ENCODE results near the gene LFNG.
A peak's percentile ranks its signal among the peaks of the same experiment; 100 is the strongest.

Gene LFNG

GRCh38 chr7:2542916-2543871, 23.6 kb downstream of the LFNG start:
- TF ChIP-seq TAF1 (IDR thresholded peaks at IDR 0.05; ENCODE audit: borderline replicate concordance, insufficient read depth, low read length): no peak
- no peak for TF ChIP-seq POLR2AphosphoS5 (IDR thresholded peaks at IDR 0.05; ENCODE audit: low read depth, low read length)
- TF ChIP-seq FOXP2 (optimal IDR thresholded peaks at IDR 0.05; ENCODE audit: borderline replicate concordance, extremely low read depth, extremely low read length, insufficient read depth): no peak

- no peak for TF ChIP-seq FOXP2 (optimal IDR thresholded peaks at IDR 0.05; ENCODE audit: borderline replicate concordance, extremely low read depth, extremely low read length, insufficient read depth)
These were observed 25.1 kb downstream of the LFNG start for GRCh38 chr7:2544541-2545188.

DNA sequence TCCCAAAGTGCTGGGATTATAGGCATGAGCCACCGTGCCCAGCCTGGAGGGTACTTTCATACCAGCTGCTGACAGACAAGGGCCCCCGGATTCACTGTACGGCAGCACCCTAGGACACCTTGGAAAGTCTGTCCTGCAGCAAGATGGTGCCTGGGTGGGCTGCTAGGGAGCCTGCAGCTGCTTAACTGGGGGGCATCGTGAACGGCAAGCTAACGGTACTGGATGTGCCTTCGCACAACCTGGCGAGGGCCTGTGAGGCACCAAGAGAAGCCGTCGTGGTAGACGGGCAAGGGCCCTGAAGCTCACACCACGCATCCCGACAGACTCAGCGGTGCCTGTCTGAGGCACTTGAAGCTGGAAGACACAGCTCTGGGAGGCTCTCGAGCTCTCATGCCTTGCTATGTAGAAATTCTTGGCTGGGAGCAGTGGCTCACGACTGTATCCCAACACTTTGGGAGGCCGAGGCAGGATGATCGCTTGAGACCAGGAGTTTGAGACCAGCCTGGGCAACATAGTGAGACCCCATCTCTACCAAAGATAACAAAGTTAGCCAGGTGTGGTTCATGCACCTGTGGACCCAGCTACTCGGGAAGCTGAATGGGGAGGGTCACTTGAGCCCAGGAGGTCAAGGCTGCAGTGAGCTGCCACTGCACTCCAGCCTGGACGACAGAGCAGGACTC, 26.3 kb downstream of the LFNG start:
- TF ChIP-seq, protein P1, sequence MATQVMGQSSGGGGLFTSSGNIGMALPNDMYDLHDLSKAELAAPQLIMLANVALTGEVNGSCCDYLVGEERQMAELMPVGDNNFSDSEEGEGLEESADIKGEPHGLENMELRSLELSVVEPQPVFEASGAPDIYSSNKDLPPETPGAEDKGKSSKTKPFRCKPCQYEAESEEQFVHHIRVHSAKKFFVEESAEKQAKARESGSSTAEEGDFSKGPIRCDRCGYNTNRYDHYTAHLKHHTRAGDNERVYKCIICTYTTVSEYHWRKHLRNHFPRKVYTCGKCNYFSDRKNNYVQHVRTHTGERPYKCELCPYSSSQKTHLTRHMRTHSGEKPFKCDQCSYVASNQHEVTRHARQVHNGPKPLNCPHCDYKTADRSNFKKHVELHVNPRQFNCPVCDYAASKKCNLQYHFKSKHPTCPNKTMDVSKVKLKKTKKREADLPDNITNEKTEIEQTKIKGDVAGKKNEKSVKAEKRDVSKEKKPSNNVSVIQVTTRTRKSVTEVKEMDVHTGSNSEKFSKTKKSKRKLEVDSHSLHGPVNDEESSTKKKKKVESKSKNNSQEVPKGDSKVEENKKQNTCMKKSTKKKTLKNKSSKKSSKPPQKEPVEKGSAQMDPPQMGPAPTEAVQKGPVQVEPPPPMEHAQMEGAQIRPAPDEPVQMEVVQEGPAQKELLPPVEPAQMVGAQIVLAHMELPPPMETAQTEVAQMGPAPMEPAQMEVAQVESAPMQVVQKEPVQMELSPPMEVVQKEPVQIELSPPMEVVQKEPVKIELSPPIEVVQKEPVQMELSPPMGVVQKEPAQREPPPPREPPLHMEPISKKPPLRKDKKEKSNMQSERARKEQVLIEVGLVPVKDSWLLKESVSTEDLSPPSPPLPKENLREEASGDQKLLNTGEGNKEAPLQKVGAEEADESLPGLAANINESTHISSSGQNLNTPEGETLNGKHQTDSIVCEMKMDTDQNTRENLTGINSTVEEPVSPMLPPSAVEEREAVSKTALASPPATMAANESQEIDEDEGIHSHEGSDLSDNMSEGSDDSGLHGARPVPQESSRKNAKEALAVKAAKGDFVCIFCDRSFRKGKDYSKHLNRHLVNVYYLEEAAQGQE (IDR thresholded peaks at IDR 0.05; ENCODE audit: insufficient read depth in 1 of 2, low read depth in 2 of 2, low read length in 2 of 2): no peak
- TF ChIP-seq SIN3A (IDR thresholded peaks at IDR 0.05; ENCODE audit: borderline replicate concordance, insufficient read depth, low read length) (no peak), POLR2AphosphoS5 (IDR thresholded peaks at IDR 0.05; ENCODE audit: low read depth, low read length) (no peak), FOXP2 (optimal IDR thresholded peaks at IDR 0.05; ENCODE audit: borderline replicate concordance, extremely low read depth, extremely low read length, insufficient read depth) (no peak)

DNA sequence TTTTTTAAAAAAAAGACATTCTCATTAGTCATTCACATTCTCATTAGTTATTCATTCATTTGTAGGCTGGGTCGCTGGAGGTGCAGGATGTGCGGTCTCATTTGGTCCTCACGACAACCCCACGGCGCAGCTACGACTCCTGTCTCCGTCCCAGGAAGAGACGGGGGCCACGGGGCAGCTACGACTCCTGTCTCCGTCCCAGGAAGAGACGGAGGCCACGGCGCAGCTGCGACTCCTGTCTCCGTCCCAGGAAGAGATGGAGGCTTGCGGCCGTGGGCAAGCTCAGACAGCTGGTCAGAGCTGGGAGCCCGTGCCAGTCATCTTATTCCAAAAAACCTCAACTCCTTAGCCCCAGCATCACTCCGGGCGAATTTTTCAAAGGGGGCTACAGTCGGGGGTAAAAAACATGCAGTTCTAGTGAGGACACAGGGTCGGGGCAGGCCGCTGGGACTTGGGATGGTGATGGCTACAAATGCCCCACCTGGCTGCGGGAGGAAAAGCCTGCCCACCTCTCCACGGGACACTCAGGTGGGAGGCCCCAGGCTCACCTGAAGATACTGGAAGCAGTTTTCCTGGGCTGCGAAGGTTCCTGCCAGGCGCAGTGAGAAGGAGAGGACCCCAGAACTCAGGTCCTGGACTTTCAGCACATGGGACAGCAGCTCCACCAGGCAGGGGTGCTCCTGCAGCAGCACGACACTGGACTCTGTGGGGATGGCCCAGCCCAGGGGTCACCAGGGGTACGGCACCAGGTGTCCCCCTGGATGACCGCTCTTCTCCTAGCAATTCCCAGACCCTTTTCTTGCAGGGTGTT, 27.4 kb downstream of the LFNG start:
- TF ChIP-seq FOXP2 (optimal IDR thresholded peaks at IDR 0.05; ENCODE audit: borderline replicate concordance, extremely low read depth, extremely low read length, insufficient read depth): no peak
- TF ChIP-seq, protein P1 (IDR thresholded peaks at IDR 0.05; ENCODE audit: insufficient read depth in 1 of 2, low read depth in 2 of 2, low read length in 2 of 2): peak; percentile 46 to 80; a peak in 2 of 4 replicates
- TF ChIP-seq POLR2AphosphoS5 (IDR thresholded peaks at IDR 0.05; ENCODE audit: low read depth, low read length): no peak
- TF ChIP-seq TAF1 (IDR thresholded peaks at IDR 0.05; ENCODE audit: borderline replicate concordance, insufficient read depth, low read length): no peak
- no peak for TF ChIP-seq SIN3A (IDR thresholded peaks at IDR 0.05; ENCODE audit: borderline replicate concordance, insufficient read depth, low read length)

GRCh38 chr7:2551418-2551817, 31.8 kb downstream of the LFNG start:
- no peak for TF ChIP-seq TAF1 (IDR thresholded peaks at IDR 0.05; ENCODE audit: borderline replicate concordance, insufficient read depth, low read length)
- no peak for TF ChIP-seq FOXP2 (optimal IDR thresholded peaks at IDR 0.05; ENCODE audit: borderline replicate concordance, extremely low read depth, extremely low read length, insufficient read depth)
- TF ChIP-seq SIN3A (IDR thresholded peaks at IDR 0.05; ENCODE audit: borderline replicate concordance, insufficient read depth, low read length): no peak
- TF ChIP-seq POLR2AphosphoS5 (IDR thresholded peaks at IDR 0.05; ENCODE audit: low read depth, low read length): no peak
- TF ChIP-seq, protein P1 (IDR thresholded peaks at IDR 0.05; ENCODE audit: insufficient read depth in 1 of 2, low read depth in 2 of 2, low read length in 2 of 2): no peak
